ENCODE results near the gene NEMP1. TPM values are rescaled to one million over a fixed set of nuclear protein-coding genes. Genes with fewer than 3 reads are reported as not detected.
"Not testable (repeated sequence)": the region's sequence is repeated elsewhere in the genome, so short reads cannot be mapped to it uniquely, and the experiment has no call there.

NEMP1 gene
- polyA plus RNA-seq, 1 donor from 2014 or later: 6.8 TPM

GRCh38 chr12:57058454-57058853 is 20.1 kb downstream of the NEMP1 start (continued):
- TF ChIP-seq CTCF (IDR thresholded peaks at IDR 0.05; ENCODE audit: poor library complexity, severe bottlenecking) (no peak), MXI1 (conservative IDR thresholded peaks at IDR 0.05; ENCODE audit: poor library complexity, severe bottlenecking) (no peak), RAD21 (conservative IDR thresholded peaks at IDR 0.05) (no peak), TAF1 (IDR thresholded peaks at IDR 0.05; ENCODE audit: low read depth) (no peak)

- Histone ChIP-seq H3F3A (ENCODE audit: insufficient read depth, low read length, poor library complexity, severe bottlenecking) (no peaks in the 10 kb centered on the region), H3K79me2 (replicated peaks; ENCODE audit: insufficient read depth, low read length) (no peaks in the 10 kb centered on the region), H3K9me2 (ENCODE audit: insufficient read depth, low read length) (no peaks in the 10 kb centered on the region), H3K27me3 (ENCODE audit: insufficient read depth, low read depth, low read length) (no peaks in the 10 kb centered on the region), H3K27ac (ENCODE audit: low read length) (no peak overlapping the region), H3K4me3 (ENCODE audit: low read length) (no peak overlapping the region), H4K20me1 (ENCODE audit: insufficient read depth) (no peaks in the 10 kb centered on the region), H3K36me3 (ENCODE audit: insufficient read depth, low read length) (no peaks in the 10 kb centered on the region), H3K9ac (ENCODE audit: low read length) (no peak overlapping the region), H2AFZ (ENCODE audit: low read depth, low read length) (no peak overlapping the region), H3K9me3 (ENCODE audit: low read length) (no peaks in the 10 kb centered on the region), H3K4me2 (ENCODE audit: low read length) (no peak overlapping the region)
- TF ChIP-seq RAD21 (conservative IDR thresholded peaks at IDR 0.05) (no peak), EP300 (conservative IDR thresholded peaks at IDR 0.05; ENCODE audit: poor library complexity, severe bottlenecking) (no peak)
Measured at GRCh38 chr12:57057067-57057751, 21.4 kb downstream of the NEMP1 start.

- Histone ChIP-seq H3K27me3 (ENCODE audit: insufficient read depth, low read depth, low read length) (no peaks in the 10 kb centered on the region), H3K4me2 (ENCODE audit: low read length) (no peak overlapping the region), H3K9me3 (ENCODE audit: low read length) (no peaks in the 10 kb centered on the region), H3K4me3 (ENCODE audit: low read length) (no peak overlapping the region), H3F3A (ENCODE audit: insufficient read depth, low read length, poor library complexity, severe bottlenecking) (no peaks in the 10 kb centered on the region), H3K36me3 (ENCODE audit: insufficient read depth, low read length) (no peaks in the 10 kb centered on the region), H2AFZ (ENCODE audit: low read depth, low read length) (no peak overlapping the region), H3K27ac (ENCODE audit: low read length) (no peak overlapping the region), H4K20me1 (ENCODE audit: insufficient read depth) (no peaks in the 10 kb centered on the region), H3K9me2 (ENCODE audit: insufficient read depth, low read length) (no peaks in the 10 kb centered on the region), H3K79me2 (replicated peaks; ENCODE audit: insufficient read depth, low read length) (no peaks in the 10 kb centered on the region), H3K9ac (ENCODE audit: low read length) (no peak overlapping the region)
- TF ChIP-seq REST (IDR thresholded peaks at IDR 0.05; ENCODE audit: borderline replicate concordance): no peak
- no peak for TF ChIP-seq EP300 (conservative IDR thresholded peaks at IDR 0.05; ENCODE audit: poor library complexity, severe bottlenecking)
- TF ChIP-seq EZH2 (IDR thresholded peaks at IDR 0.05; ENCODE audit: borderline replicate concordance, insufficient read depth, low read length, poor library complexity, severe bottlenecking): no peak
- no peak for TF ChIP-seq TAF1 (IDR thresholded peaks at IDR 0.05; ENCODE audit: low read depth)
Measured at GRCh38 chr12:57055824-57056223, 22.8 kb downstream of the NEMP1 start.

- not testable (repeated sequence) for H3K4me2 ChIP-seq (ENCODE audit: low read length); H3K9ac ChIP-seq (ENCODE audit: low read length)
Measured at GRCh38 chr12:57053901-57054300, 24.7 kb downstream of the NEMP1 start.

GRCh38 chr12:57053146-57053545 is 25.4 kb downstream of the NEMP1 start:
- H3K27me3 ChIP-seq (ENCODE audit: insufficient read depth, low read depth, low read length); H3K9ac ChIP-seq (ENCODE audit: low read length); H3K27ac ChIP-seq (ENCODE audit: low read length); H3F3A ChIP-seq (ENCODE audit: insufficient read depth, low read length, poor library complexity, severe bottlenecking); H4K20me1 ChIP-seq (ENCODE audit: insufficient read depth); H3K9me3 ChIP-seq (ENCODE audit: low read length); H3K9me2 ChIP-seq (ENCODE audit: insufficient read depth, low read length); H2AFZ ChIP-seq (ENCODE audit: low read depth, low read length); H3K4me2 ChIP-seq (ENCODE audit: low read length); H3K36me3 ChIP-seq (ENCODE audit: insufficient read depth, low read length); H3K4me3 ChIP-seq (ENCODE audit: low read length); H3K79me2 ChIP-seq (replicated peaks; ENCODE audit: insufficient read depth, low read length): not testable (repeated sequence)

More at GRCh38 chr12:57053901-57054300, 24.7 kb downstream of the NEMP1 start:
- not testable (repeated sequence) for H3K9me3 ChIP-seq (ENCODE audit: low read length); H3F3A ChIP-seq (ENCODE audit: insufficient read depth, low read length, poor library complexity, severe bottlenecking); H3K9me2 ChIP-seq (ENCODE audit: insufficient read depth, low read length); H3K27ac ChIP-seq (ENCODE audit: low read length); H3K79me2 ChIP-seq (replicated peaks; ENCODE audit: insufficient read depth, low read length); H3K36me3 ChIP-seq (ENCODE audit: insufficient read depth, low read length); H3K4me3 ChIP-seq (ENCODE audit: low read length); H2AFZ ChIP-seq (ENCODE audit: low read depth, low read length); H4K20me1 ChIP-seq (ENCODE audit: insufficient read depth); H3K27me3 ChIP-seq (ENCODE audit: insufficient read depth, low read depth, low read length)
